NCI-H2081 treated with DMSO at 0.1 percent for 48 hours (cell line): Measurements from ENCODE around the gene SRD5A3.
"Not testable (repeated sequence)": the region's sequence is repeated elsewhere in the genome, so short reads cannot be mapped to it uniquely, and the experiment has no call there.

Experiments used
- DNase-seq: peaks from one replicate; lab custom pipeline; 2025; lab: John Stamatoyannopoulos, UW

Gene SRD5A3

GRCh38 chr4:55346851-55347255 is 811 bp downstream of the SRD5A3 start:
- no peak for DNase-seq

GRCh38 chr4:55347610-55348228 is 1.7 kb downstream of the SRD5A3 start:
- no peak for DNase-seq

GRCh38 chr4:55348466-55348865 is 2.4 kb downstream of the SRD5A3 start:
- DNase-seq: no peak

GRCh38 chr4:55350870-55351269 is 4.8 kb downstream of the SRD5A3 start:
- DNase-seq: not testable (repeated sequence)

GRCh38 chr4:55351824-55352223 is 5.8 kb downstream of the SRD5A3 start:
- DNase-seq: no peak

GRCh38 chr4:55352726-55353125 is 6.7 kb downstream of the SRD5A3 start:
- no peak for DNase-seq

GRCh38 chr4:55353228-55353747 is 7.2 kb downstream of the SRD5A3 start:
- DNase-seq: not testable (repeated sequence)

GRCh38 chr4:55354648-55355047 is 8.6 kb downstream of the SRD5A3 start:
- no peak for DNase-seq

GRCh38 chr4:55355555-55355954 is 9.5 kb downstream of the SRD5A3 start:
- no peak for DNase-seq

GRCh38 chr4:55356991-55357461 is 11.0 kb downstream of the SRD5A3 start:
- no peak for DNase-seq

- DNase-seq: no peak
Observed at GRCh38 chr4:55358246-55358645, 12.2 kb downstream of the SRD5A3 start.

GRCh38 chr4:55358668-55359067 is 12.6 kb downstream of the SRD5A3 start:
- DNase-seq: no peak

GRCh38 chr4:55359397-55359916 is 13.4 kb downstream of the SRD5A3 start:
- DNase-seq: no peak

GRCh38 chr4:55362938-55363337 is 16.9 kb downstream of the SRD5A3 start:
- DNase-seq: not testable (repeated sequence)

- no peak for DNase-seq
Observed at GRCh38 chr4:55363691-55364351, 17.8 kb downstream of the SRD5A3 start.

GRCh38 chr4:55364691-55365344 is 18.8 kb downstream of the SRD5A3 start:
- DNase-seq: no peak

GRCh38 chr4:55365345-55365728 is 19.3 kb downstream of the SRD5A3 start:
- no peak for DNase-seq

- DNase-seq: no peak
Observed at GRCh38 chr4:55366621-55367020, 20.6 kb downstream of the SRD5A3 start.

GRCh38 chr4:55367084-55367722 is 21.2 kb downstream of the SRD5A3 start:
- no peak for DNase-seq

- no peak for DNase-seq
Observed at GRCh38 chr4:55369968-55370367, 23.9 kb downstream of the SRD5A3 start.

- DNase-seq: no peak
Observed at GRCh38 chr4:55372259-55372658, 26.2 kb downstream of the SRD5A3 start.

- DNase-seq: no peak
Observed at GRCh38 chr4:55373461-55373860, 27.4 kb downstream of the SRD5A3 start.
